Naive thymus-derived CD4-positive, alpha-beta T cell (primary cell): ENCODE data around the gene TECPR2. TPM values are rescaled to one million over a fixed set of nuclear protein-coding genes. Genes with fewer than 3 reads are reported as not detected.
A peak's percentile ranks its signal among the peaks of the same experiment; 100 is the strongest.

Experiments used
- ATAC-seq: fragments of 150-1000 bp; cut with Tn5 transposase; 2 replicates; pipeline ENCODE4 v1.10.0; 2021; ENCODE audit warnings: mild to moderate bottlenecking, moderate library complexity
- CTCF ChIA-PET: fragments of 350-600 bp; sonication (Branson Sonifier 250); formaldehyde crosslinking; loops from one replicate; lab custom pipeline; 2021; ENCODE audit warnings: antibody characterized with exemption; lab: Charles Lee
- POLR2A ChIA-PET: fragments of 350-600 bp; sonication (Branson Sonifier 250); formaldehyde crosslinking; loops from one replicate; lab custom pipeline; 2021; ENCODE audit warnings: antibody characterized with exemption, inconsistent platforms; lab: Charles Lee
- DNase-seq, 9 donors: peaks; one replicate each; pipeline versions ENCODE4 v3.0.0 to v3.0.0-alpha.2; 2020 to 2022; ENCODE audit warnings: mixed read lengths in 1 of 9
- H3K27ac ChIP-seq: one replicate; pipeline ENCODE4 v1.7.0; 2013; ENCODE audit warnings: mild to moderate bottlenecking, low read depth, low read length, moderate library complexity
- H3K27me3 ChIP-seq, 2 donors: one replicate each; pipeline ENCODE4 v1.7.0; 2013; ENCODE audit warnings: low read length in 2 of 2, mild to moderate bottlenecking in 2 of 2, moderate library complexity in 2 of 2; ENCODE audit not compliant: control insufficient read depth in 2 of 2, insufficient read depth in 2 of 2
- H3K36me3 ChIP-seq, 3 experiments: 1 replicate in 2 of 3; 2 replicates in 1 of 3; pipeline ENCODE4 v1.7.0; 2013; ENCODE audit warnings: low read length in 3 of 3, mild to moderate bottlenecking in 3 of 3, moderate library complexity in 1 of 3; ENCODE audit not compliant: insufficient read depth in 3 of 3, control insufficient read depth in 2 of 3
- H3K4me1 ChIP-seq, 2 donors: one replicate each; pipeline ENCODE4 v1.7.0; 2013; ENCODE audit warnings: low read length in 2 of 2, mild to moderate bottlenecking in 2 of 2, moderate library complexity in 1 of 2; ENCODE audit not compliant: control insufficient read depth in 2 of 2, insufficient read depth in 2 of 2
- H3K4me3 ChIP-seq: 2 replicates; pipeline ENCODE4 v1.7.0; 2013; ENCODE audit warnings: mild to moderate bottlenecking, low read length
- H3K9me3 ChIP-seq, 3 experiments: 1 replicate in 2 of 3; 2 replicates in 1 of 3; pipeline ENCODE4 v1.7.0; 2013; ENCODE audit warnings: low read length in 3 of 3; ENCODE audit not compliant: control insufficient read depth in 2 of 3
- H3K27ac Mint-ChIP-seq, 9 donors: one replicate each; pipeline ENCODE4 v1.8.0; 2020 to 2022; ENCODE audit warnings: mixed read lengths in 9 of 9, mild to moderate bottlenecking in 8 of 9, moderate library complexity in 5 of 9, inconsistent platforms in 2 of 9
- H3K27me3 Mint-ChIP-seq, 5 donors: one replicate each; pipeline ENCODE4 v1.8.0; 2021 to 2022; ENCODE audit warnings: mixed read lengths in 5 of 5, mild to moderate bottlenecking in 1 of 5
- H3K36me3 Mint-ChIP-seq, 5 donors: one replicate each; pipeline ENCODE4 v1.8.0; 2020 to 2022; ENCODE audit warnings: mixed read lengths in 5 of 5, mild to moderate bottlenecking in 3 of 5, inconsistent platforms in 1 of 5
- H3K4me1 Mint-ChIP-seq, 7 donors: one replicate each; pipeline ENCODE4 v1.8.0; 2020 to 2022; ENCODE audit warnings: mixed read lengths in 7 of 7, mild to moderate bottlenecking in 3 of 7, inconsistent platforms in 1 of 7
- H3K4me3 Mint-ChIP-seq, 10 donors: one replicate each; pipeline ENCODE4 v1.8.0; 2020 to 2022; ENCODE audit warnings: mild to moderate bottlenecking in 10 of 10, mixed read lengths in 10 of 10, moderate library complexity in 6 of 10, inconsistent platforms in 2 of 10
- H3K9me3 Mint-ChIP-seq, 11 donors: one replicate each; pipeline ENCODE4 v1.8.0; 2020 to 2022; ENCODE audit warnings: mixed read lengths in 11 of 11, mild to moderate bottlenecking in 4 of 11, inconsistent platforms in 1 of 11, moderate library complexity in 1 of 11
- intact Hi-C, 2 donors: fragments of 100-400 bp; cut with micrococcal nuclease; formaldehyde crosslinking; loops; one replicate each; pipeline ENCODE4 v1.15.1; 2023
- polyA plus RNA-seq, 2 donors: library from polyadenylated mRNA; unstranded; fragments of 300-500 nt; fragmentation: Illumina TruSeq; gene quantifications; one replicate each; pipeline ENCODE4 v1.2.3, GENCODE V29; 2021
- total RNA-seq, 6 experiments: library from RNA in 5 of 6; stranded (reverse) in 5 of 6; gene quantifications; 1 replicate in 5 of 6; 2 replicates in 1 of 6; pipeline ENCODE4 v1.2.3 and lab custom pipeline; 2021 to 2026

Gene TECPR2
- total and polyA plus RNA-seq, 7 experiments from 2014 or later: 5.2 to 12.9 (median 10.0) TPM

GRCh38 chr14:102419276-102419675, 56.5 kb downstream of the TECPR2 start:
- no peak overlapping the region for H3K4me3 Mint-ChIP-seq
- H3K9me3 Mint-ChIP-seq: peaks cover 0 to 1% (median 0%) of the 10 kb centered on the region in 11 donors
- CTCF ChIA-PET: no interaction called here
- peak overlapping the region in 1 of 9 donors; percentile 43 for H3K27ac Mint-ChIP-seq
- H3K4me1 Mint-ChIP-seq: peaks cover 0 to 4% (median 0%) of the 10 kb centered on the region in 7 donors
- POLR2A ChIA-PET: no interaction called here
- DNase-seq (no peak), ATAC-seq (no peak)
- peaks cover 0 to 35% (median 13%) of the 10 kb centered on the region in 5 donors for H3K36me3 Mint-ChIP-seq
- no peaks in the 10 kb centered on the region for H3K9me3 ChIP-seq
- no peaks in the 10 kb centered on the region for H3K27me3 Mint-ChIP-seq
- no peak overlapping the region for H3K4me3 ChIP-seq
- no peak overlapping the region for H3K27ac ChIP-seq
- peaks cover 0 to 10% (median 0%) of the 10 kb centered on the region in 3 experiments for H3K36me3 ChIP-seq
- no peaks in the 10 kb centered on the region for H3K4me1 ChIP-seq
- intact Hi-C loops: no loop called here
- H3K27me3 ChIP-seq: no peaks in the 10 kb centered on the region

GRCh38 chr14:102419716-102420115, 57.0 kb downstream of the TECPR2 start:
- ATAC-seq (no peak), DNase-seq (no peak)
- peaks cover 0 to 4% (median 0%) of the 10 kb centered on the region in 7 donors for H3K4me1 Mint-ChIP-seq
- CTCF ChIA-PET: interaction anchor here (0.7 kb wide), 1 partner anchor 43 kb away, joined by 4 read pairs; no protein-coding TSS in a partner anchor
- peaks cover 0 to 1% (median 0%) of the 10 kb centered on the region in 11 donors for H3K9me3 Mint-ChIP-seq
- no peaks in the 10 kb centered on the region for H3K27me3 ChIP-seq
- no peaks in the 10 kb centered on the region for H3K27me3 Mint-ChIP-seq
- H3K9me3 ChIP-seq: no peaks in the 10 kb centered on the region
- H3K36me3 ChIP-seq: peaks cover 0 to 6% (median 0%) of the 10 kb centered on the region in 3 experiments
- H3K27ac ChIP-seq: no peak overlapping the region
- peaks cover 2 to 31% (median 13%) of the 10 kb centered on the region in 5 donors for H3K36me3 Mint-ChIP-seq
- no peak overlapping the region for H3K4me3 ChIP-seq
- no peaks in the 10 kb centered on the region for H3K4me1 ChIP-seq
- POLR2A ChIA-PET: no interaction called here
- no peak overlapping the region for H3K27ac Mint-ChIP-seq
- no peak overlapping the region for H3K4me3 Mint-ChIP-seq
- intact Hi-C loops: no loop called here

- no peak for ATAC-seq
- DNase-seq: no peak
- H3K9me3 Mint-ChIP-seq: peaks cover 0 to 1% (median 0%) of the 10 kb centered on the region in 11 donors
- intact Hi-C loops: no loop called here
- H3K4me1 Mint-ChIP-seq: peaks cover 0 to 4% (median 0%) of the 10 kb centered on the region in 7 donors
- no peaks in the 10 kb centered on the region for H3K27me3 Mint-ChIP-seq
- Histone ChIP-seq H3K4me1 (no peaks in the 10 kb centered on the region), H3K4me3 (no peak overlapping the region), H3K36me3 (no peaks in the 10 kb centered on the region), H3K27ac (no peak overlapping the region), H3K9me3 (no peaks in the 10 kb centered on the region), H3K27me3 (no peaks in the 10 kb centered on the region)
- H3K36me3 Mint-ChIP-seq: peaks cover 4 to 29% (median 13%) of the 10 kb centered on the region in 5 donors
- H3K4me3 Mint-ChIP-seq: no peak overlapping the region
- CTCF ChIA-PET: interaction anchor here (0.6 kb wide), 1 partner anchor 27 kb away, joined by 3 read pairs; no protein-coding TSS in a partner anchor
- no peak overlapping the region for H3K27ac Mint-ChIP-seq
- POLR2A ChIA-PET: no interaction called here
Observed at GRCh38 chr14:102421411-102422057, 58.8 kb downstream of the TECPR2 start.

GRCh38 chr14:102424520-102424919, 61.8 kb downstream of the TECPR2 start:
- Histone ChIP-seq H3K4me1 (no peaks in the 10 kb centered on the region), H3K9me3 (no peaks in the 10 kb centered on the region), H3K4me3 (no peak overlapping the region), H3K27me3 (no peaks in the 10 kb centered on the region), H3K27ac (no peak overlapping the region), H3K36me3 (peaks cover 0 to 8% (median 0%) of the 10 kb centered on the region in 3 experiments)
- Mint-ChIP-seq H3K4me1 (peaks cover 0 to 4% (median 0%) of the 10 kb centered on the region in 7 donors), H3K9me3 (no peaks in the 10 kb centered on the region), H3K27me3 (no peaks in the 10 kb centered on the region), H3K36me3 (peaks cover 3 to 43% (median 9%) of the 10 kb centered on the region in 5 donors), H3K4me3 (no peak overlapping the region), H3K27ac (no peak overlapping the region)
- intact Hi-C loops: no loop called here
- ChIA-PET POLR2A (no interaction called here), CTCF (no interaction called here)
- DNase-seq: no peak
- ATAC-seq: no peak

GRCh38 chr14:102424923-102425322, 62.2 kb downstream of the TECPR2 start:
- H3K9me3 Mint-ChIP-seq: no peaks in the 10 kb centered on the region
- H3K27me3 Mint-ChIP-seq: no peaks in the 10 kb centered on the region
- intact Hi-C loops: no loop called here
- H3K36me3 ChIP-seq: peaks cover 0 to 8% (median 0%) of the 10 kb centered on the region in 3 experiments
- H3K27me3 ChIP-seq: no peaks in the 10 kb centered on the region
- no peak overlapping the region for H3K4me3 ChIP-seq
- H3K4me1 ChIP-seq: no peaks in the 10 kb centered on the region
- no peak overlapping the region for H3K4me3 Mint-ChIP-seq
- no peaks in the 10 kb centered on the region for H3K9me3 ChIP-seq
- DNase-seq: no peak
- no peak overlapping the region for H3K27ac Mint-ChIP-seq
- H3K27ac ChIP-seq: no peak overlapping the region
- POLR2A ChIA-PET: no interaction called here
- H3K36me3 Mint-ChIP-seq: peaks cover 3 to 43% (median 9%) of the 10 kb centered on the region in 5 donors
- H3K4me1 Mint-ChIP-seq: peaks cover 0 to 4% (median 0%) of the 10 kb centered on the region in 7 donors
- no peak for ATAC-seq
- CTCF ChIA-PET: no interaction called here

GRCh38 chr14:102426796-102427195, 64.1 kb downstream of the TECPR2 start:
- Histone ChIP-seq H3K4me3 (no peak overlapping the region), H3K36me3 (peaks cover 0 to 8% (median 0%) of the 10 kb centered on the region in 3 experiments), H3K9me3 (no peaks in the 10 kb centered on the region), H3K27me3 (no peaks in the 10 kb centered on the region), H3K4me1 (no peaks in the 10 kb centered on the region), H3K27ac (no peak overlapping the region)
- ChIA-PET POLR2A (no interaction called here), CTCF (no interaction called here)
- Mint-ChIP-seq H3K27me3 (no peaks in the 10 kb centered on the region), H3K9me3 (no peaks in the 10 kb centered on the region), H3K4me1 (peaks cover 0 to 4% (median 0%) of the 10 kb centered on the region in 7 donors), H3K4me3 (no peak overlapping the region), H3K36me3 (peaks cover 3 to 38% (median 9%) of the 10 kb centered on the region in 5 donors), H3K27ac (no peak overlapping the region)
- DNase-seq (no peak), ATAC-seq (no peak)
- intact Hi-C loops: no loop called here
